HepG2 (cell line): ENCODE measurements around the gene SLC34A3. TPM values are rescaled to one million over a fixed set of nuclear protein-coding genes. Genes with fewer than 3 reads are reported as not detected.

Experiments
- DMAP1 ChIP-seq: IDR thresholded peaks from 2 replicates; pipeline ENCODE4 v1.6.1; 2016
- FOSL2 ChIP-seq: sonication (generic); formaldehyde crosslinking; IDR thresholded peaks from 2 replicates; pipeline ENCODE4 v1.4.0; 2020; ENCODE audit warnings: missing genetic modification reagents
- GLI4 ChIP-seq: sonication (generic); formaldehyde crosslinking; IDR thresholded peaks from 2 replicates; pipeline ENCODE4 v1.5.1; 2020; ENCODE audit warnings: missing genetic modification reagents, mild to moderate bottlenecking, moderate library complexity, borderline replicate concordance
- HDAC2 ChIP-seq: sonication (generic); formaldehyde crosslinking; IDR thresholded peaks from 2 replicates; pipeline ENCODE4 v1.4.0; 2020; ENCODE audit warnings: missing genetic modification reagents
- KDM1A ChIP-seq: IDR thresholded peaks from 2 replicates; pipeline ENCODE4 v1.6.1; 2016; ENCODE audit warnings: missing compliant biosample characterization
- NFE2L2 ChIP-seq: fragments of 150-350 bp; IDR thresholded peaks from 2 replicates; pipeline ENCODE4 v1.6.1; 2014; ENCODE audit warnings: low read length
- PAF1 ChIP-seq: IDR thresholded peaks from 2 replicates; pipeline ENCODE4 v1.6.1; 2016; ENCODE audit warnings: missing genetic modification reagents, missing compliant biosample characterization
- TAF15 ChIP-seq: fragments of 200-400 bp; formaldehyde crosslinking; IDR thresholded peaks from one replicate; pipeline ENCODE4 v1.6.1; 2018; ENCODE audit warnings: mild to moderate bottlenecking, low read depth, low read length; ENCODE audit not compliant: poor library complexity, severe bottlenecking
- TGIF2 ChIP-seq: IDR thresholded peaks from 2 replicates; pipeline ENCODE4 v1.6.1; 2016; ENCODE audit warnings: control low read depth, missing compliant biosample characterization
- ZBTB7B ChIP-seq: sonication (generic); formaldehyde crosslinking; IDR thresholded peaks from 2 replicates; pipeline ENCODE4 v1.4.0; 2020; ENCODE audit warnings: missing genetic modification reagents
- ZFP36L1 ChIP-seq: sonication (generic); formaldehyde crosslinking; IDR thresholded peaks from 2 replicates; pipeline ENCODE4 v1.8.0; 2022; ENCODE audit warnings: mild to moderate bottlenecking, missing genetic modification reagents, moderate library complexity
- ZNF225 ChIP-seq: sonication (generic); formaldehyde crosslinking; IDR thresholded peaks from 2 replicates; pipeline ENCODE4 v1.4.0; 2020; ENCODE audit warnings: mild to moderate bottlenecking, missing genetic modification reagents
- ZNF329 ChIP-seq: sonication (generic); formaldehyde crosslinking; IDR thresholded peaks from 2 replicates; pipeline ENCODE4 v1.9.0; 2021; ENCODE audit warnings: low read depth, mild to moderate bottlenecking, missing genetic modification reagents
- ZNF34 ChIP-seq: sonication (generic); formaldehyde crosslinking; IDR thresholded peaks from 2 replicates; pipeline ENCODE4 v1.4.0; 2020; ENCODE audit warnings: mild to moderate bottlenecking, missing genetic modification reagents, borderline replicate concordance
- ZNF567 ChIP-seq: sonication (generic); formaldehyde crosslinking; IDR thresholded peaks from 2 replicates; pipeline ENCODE4 v1.8.1; 2023; ENCODE audit warnings: mild to moderate bottlenecking, missing genetic modification reagents, borderline replicate concordance
- ZNF670 ChIP-seq: sonication (generic); formaldehyde crosslinking; IDR thresholded peaks from 2 replicates; pipeline ENCODE4 v1.8.0; 2022; ENCODE audit warnings: mild to moderate bottlenecking, missing genetic modification reagents, borderline replicate concordance
- ZNF724P ChIP-seq: sonication (generic); formaldehyde crosslinking; IDR thresholded peaks from 2 replicates; pipeline ENCODE4 v1.8.0; 2022; ENCODE audit warnings: missing genetic modification reagents, borderline replicate concordance
- ZNF839 ChIP-seq: sonication (generic); formaldehyde crosslinking; IDR thresholded peaks from 2 replicates; pipeline ENCODE4 v1.4.0; 2020; ENCODE audit warnings: missing genetic modification reagents, mild to moderate bottlenecking, borderline replicate concordance
- ZSCAN25 ChIP-seq: sonication (generic); formaldehyde crosslinking; IDR thresholded peaks from 2 replicates; pipeline ENCODE4 v1.8.0; 2022; ENCODE audit warnings: mild to moderate bottlenecking, missing genetic modification reagents
- polyA plus RNA-seq, 8 experiments: library from polyadenylated mRNA; depleted of rRNA in 3 of 8; stranded (reverse) in 7 of 8; unstranded in 1 of 8; fragments of >200 nt; fragmentation: Illumina TruSeq in 4 of 8; extraction: Trizol in 4 of 8; gene quantifications; 2 replicates each; pipeline versions ENCODE4 v1.2.1 to v1.2.3, GENCODE V29; 2011 to 2016; ENCODE audit warnings: low read depth in 4 of 8, missing spikeins in 1 of 8, mixed read lengths in 1 of 8; ENCODE audit not compliant: insufficient read depth in 1 of 8
- total RNA-seq, 5 experiments: library from RNA; depleted of rRNA; stranded (reverse); fragments of >200 nt; fragmentation: Illumina TruSeq; extraction: Trizol; gene quantifications; 2 replicates each; pipeline ENCODE4 v1.2.3, GENCODE V29; 2016; ENCODE audit warnings: low read depth in 1 of 5
- TF ChIP-seq, protein P1 (sequence below): sonication (generic); formaldehyde crosslinking; IDR thresholded peaks from 2 replicates; pipeline ENCODE4 v1.4.0; 2020; ENCODE audit warnings: mild to moderate bottlenecking, low read depth, missing genetic modification reagents
- TF ChIP-seq, protein P2 (sequence below): sonication (generic); formaldehyde crosslinking; IDR thresholded peaks from 2 replicates; pipeline ENCODE4 v1.8.1; 2023; ENCODE audit warnings: missing genetic modification reagents, mild to moderate bottlenecking, borderline replicate concordance
- TF ChIP-seq, protein P3 (sequence below), 2 experiments: sonication (generic) in 1 of 2; formaldehyde crosslinking in 1 of 2; IDR thresholded peaks; 2 replicates each; pipeline versions ENCODE4 v1.4.0 to v1.6.1; 2018 to 2020; ENCODE audit warnings: missing genetic modification reagents in 2 of 2, borderline replicate concordance in 1 of 2, low read depth in 1 of 2, mild to moderate bottlenecking in 1 of 2, missing biosample characterization in 1 of 2
- TF ChIP-seq, protein P4 (sequence below): sonication (generic); formaldehyde crosslinking; IDR thresholded peaks from 2 replicates; pipeline ENCODE4; 2020; ENCODE audit warnings: missing genetic modification reagents, mild to moderate bottlenecking, borderline replicate concordance

Gene SLC34A3
- total and polyA plus RNA-seq, 2 of the 13 experiments (the other 11 are each of a cell fraction or from before 2014, with no cell fraction given): 0.07 to 1.0 TPM

DNA sequence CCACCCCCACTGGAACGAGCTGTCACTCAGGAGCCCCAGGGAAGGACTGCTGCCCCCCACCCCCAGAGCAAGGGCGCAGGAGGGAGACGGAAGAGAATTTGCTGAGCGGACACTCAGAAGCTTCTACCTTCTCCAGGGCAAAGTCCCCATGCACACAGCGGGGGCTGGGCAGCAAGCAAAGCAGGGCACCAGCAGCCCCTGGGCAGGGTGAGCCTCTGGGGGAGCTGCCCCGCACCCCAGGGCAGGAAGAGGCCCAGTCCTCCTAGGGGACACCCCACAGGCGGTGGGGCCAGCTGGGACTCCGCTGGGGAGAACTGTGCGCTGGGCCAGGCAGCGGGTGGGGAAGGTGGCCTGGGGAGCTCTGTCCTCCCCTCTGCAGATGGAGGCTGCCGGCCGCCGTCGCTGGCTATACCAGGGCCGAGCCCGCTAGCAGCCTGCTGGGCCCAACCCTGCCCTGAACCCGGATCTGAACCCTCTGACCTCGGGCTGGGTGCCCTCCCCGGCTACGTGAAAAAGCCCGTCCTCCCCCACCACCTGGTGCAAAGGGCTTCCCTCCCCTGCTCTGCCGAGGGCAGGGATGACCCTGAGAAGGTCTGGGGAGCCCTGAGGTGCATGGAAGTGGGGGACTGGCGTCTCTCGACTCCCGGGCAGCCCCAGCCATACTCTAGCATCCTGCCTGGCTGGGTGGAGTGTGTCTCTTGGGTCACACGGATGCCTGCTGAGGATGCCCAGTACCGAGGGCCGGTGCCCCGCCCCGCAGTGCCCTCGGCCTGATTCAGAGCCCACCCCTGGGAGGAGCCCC lies 597 bp upstream of the SLC34A3 start (continued):
- TF ChIP-seq, protein P1, sequence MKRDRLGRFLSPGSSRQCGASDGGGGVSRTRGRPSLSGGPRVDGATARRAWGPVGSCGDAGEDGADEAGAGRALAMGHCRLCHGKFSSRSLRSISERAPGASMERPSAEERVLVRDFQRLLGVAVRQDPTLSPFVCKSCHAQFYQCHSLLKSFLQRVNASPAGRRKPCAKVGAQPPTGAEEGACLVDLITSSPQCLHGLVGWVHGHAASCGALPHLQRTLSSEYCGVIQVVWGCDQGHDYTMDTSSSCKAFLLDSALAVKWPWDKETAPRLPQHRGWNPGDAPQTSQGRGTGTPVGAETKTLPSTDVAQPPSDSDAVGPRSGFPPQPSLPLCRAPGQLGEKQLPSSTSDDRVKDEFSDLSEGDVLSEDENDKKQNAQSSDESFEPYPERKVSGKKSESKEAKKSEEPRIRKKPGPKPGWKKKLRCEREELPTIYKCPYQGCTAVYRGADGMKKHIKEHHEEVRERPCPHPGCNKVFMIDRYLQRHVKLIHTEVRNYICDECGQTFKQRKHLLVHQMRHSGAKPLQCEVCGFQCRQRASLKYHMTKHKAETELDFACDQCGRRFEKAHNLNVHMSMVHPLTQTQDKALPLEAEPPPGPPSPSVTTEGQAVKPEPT (CRISPR knock-in tag): 0 out of 2 replicates have a peak, but pooled peaks have one; percentile 32
- TF ChIP-seq, protein P2, sequence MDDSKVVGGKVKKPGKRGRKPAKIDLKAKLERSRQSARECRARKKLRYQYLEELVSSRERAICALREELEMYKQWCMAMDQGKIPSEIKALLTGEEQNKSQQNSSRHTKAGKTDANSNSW (CRISPR knock-in tag): no peak
- TF ChIP-seq KDM1A (no peak), ZNF567 (CRISPR knock-in tag) (0 out of 2 replicates have a peak, but pooled peaks have one; percentile 44), ZNF724P (no peak), ZBTB7B (CRISPR knock-in tag) (peak; percentile 26; the same call in 1 of the 2 replicates), TGIF2 (CRISPR knock-in tag) (no peak), ZNF670 (CRISPR knock-in tag) (peak; percentile 90), DMAP1 (CRISPR knock-in tag) (no peak), ZNF225 (CRISPR knock-in tag) (no peak), NFE2L2 (no peak), FOSL2 (CRISPR knock-in tag) (no peak; the same call in 1 of the 2 replicates), ZSCAN25 (CRISPR knock-in tag) (peak; percentile 53; the same call in 1 of the 2 replicates), ZNF839 (peak; percentile 92; the same call in 1 of the 2 replicates), PAF1 (CRISPR knock-in tag) (0 out of 2 replicates have a peak, but pooled peaks have one; percentile 18), ZNF34 (CRISPR knock-in tag) (peak; percentile 72; the same call in 1 of the 2 replicates), ZFP36L1 (CRISPR knock-in tag) (no peak), ZNF329 (CRISPR knock-in tag) (0 out of 2 replicates have a peak, but pooled peaks have one; percentile 24), GLI4 (CRISPR knock-in tag) (no peak), HDAC2 (CRISPR knock-in tag) (0 out of 2 replicates have a peak, but pooled peaks have one; percentile 32), TAF15 (peak; percentile 57)
- TF ChIP-seq, protein P3, sequence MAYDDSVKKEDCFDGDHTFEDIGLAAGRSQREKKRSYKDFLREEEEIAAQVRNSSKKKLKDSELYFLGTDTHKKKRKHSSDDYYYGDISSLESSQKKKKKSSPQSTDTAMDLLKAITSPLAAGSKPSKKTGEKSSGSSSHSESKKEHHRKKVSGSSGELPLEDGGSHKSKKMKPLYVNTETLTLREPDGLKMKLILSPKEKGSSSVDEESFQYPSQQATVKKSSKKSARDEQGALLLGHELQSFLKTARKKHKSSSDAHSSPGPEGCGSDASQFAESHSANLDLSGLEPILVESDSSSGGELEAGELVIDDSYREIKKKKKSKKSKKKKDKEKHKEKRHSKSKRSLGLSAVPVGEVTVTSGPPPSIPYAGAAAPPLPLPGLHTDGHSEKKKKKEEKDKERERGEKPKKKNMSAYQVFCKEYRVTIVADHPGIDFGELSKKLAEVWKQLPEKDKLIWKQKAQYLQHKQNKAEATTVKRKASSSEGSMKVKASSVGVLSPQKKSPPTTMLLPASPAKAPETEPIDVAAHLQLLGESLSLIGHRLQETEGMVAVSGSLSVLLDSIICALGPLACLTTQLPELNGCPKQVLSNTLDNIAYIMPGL (CRISPR knock-in tag; IDR thresholded peaks at IDR 0.05; ENCODE audit: borderline replicate concordance in 1 of 2, low read depth in 1 of 2): peak in 1 of 2 experiments; percentile 67; a peak in 2 of 4 replicates
- TF ChIP-seq, protein P4, sequence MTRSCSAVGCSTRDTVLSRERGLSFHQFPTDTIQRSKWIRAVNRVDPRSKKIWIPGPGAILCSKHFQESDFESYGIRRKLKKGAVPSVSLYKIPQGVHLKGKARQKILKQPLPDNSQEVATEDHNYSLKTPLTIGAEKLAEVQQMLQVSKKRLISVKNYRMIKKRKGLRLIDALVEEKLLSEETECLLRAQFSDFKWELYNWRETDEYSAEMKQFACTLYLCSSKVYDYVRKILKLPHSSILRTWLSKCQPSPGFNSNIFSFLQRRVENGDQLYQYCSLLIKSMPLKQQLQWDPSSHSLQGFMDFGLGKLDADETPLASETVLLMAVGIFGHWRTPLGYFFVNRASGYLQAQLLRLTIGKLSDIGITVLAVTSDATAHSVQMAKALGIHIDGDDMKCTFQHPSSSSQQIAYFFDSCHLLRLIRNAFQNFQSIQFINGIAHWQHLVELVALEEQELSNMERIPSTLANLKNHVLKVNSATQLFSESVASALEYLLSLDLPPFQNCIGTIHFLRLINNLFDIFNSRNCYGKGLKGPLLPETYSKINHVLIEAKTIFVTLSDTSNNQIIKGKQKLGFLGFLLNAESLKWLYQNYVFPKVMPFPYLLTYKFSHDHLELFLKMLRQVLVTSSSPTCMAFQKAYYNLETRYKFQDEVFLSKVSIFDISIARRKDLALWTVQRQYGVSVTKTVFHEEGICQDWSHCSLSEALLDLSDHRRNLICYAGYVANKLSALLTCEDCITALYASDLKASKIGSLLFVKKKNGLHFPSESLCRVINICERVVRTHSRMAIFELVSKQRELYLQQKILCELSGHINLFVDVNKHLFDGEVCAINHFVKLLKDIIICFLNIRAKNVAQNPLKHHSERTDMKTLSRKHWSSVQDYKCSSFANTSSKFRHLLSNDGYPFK (CRISPR knock-in tag): peak; percentile 55; the same call in 1 of the 2 replicates
